ENCODE measurements around the gene ZDHHC8. TPM values are rescaled to one million over a fixed set of nuclear protein-coding genes. Genes with fewer than 3 reads are reported as not detected.

Gene ZDHHC8, protein sequence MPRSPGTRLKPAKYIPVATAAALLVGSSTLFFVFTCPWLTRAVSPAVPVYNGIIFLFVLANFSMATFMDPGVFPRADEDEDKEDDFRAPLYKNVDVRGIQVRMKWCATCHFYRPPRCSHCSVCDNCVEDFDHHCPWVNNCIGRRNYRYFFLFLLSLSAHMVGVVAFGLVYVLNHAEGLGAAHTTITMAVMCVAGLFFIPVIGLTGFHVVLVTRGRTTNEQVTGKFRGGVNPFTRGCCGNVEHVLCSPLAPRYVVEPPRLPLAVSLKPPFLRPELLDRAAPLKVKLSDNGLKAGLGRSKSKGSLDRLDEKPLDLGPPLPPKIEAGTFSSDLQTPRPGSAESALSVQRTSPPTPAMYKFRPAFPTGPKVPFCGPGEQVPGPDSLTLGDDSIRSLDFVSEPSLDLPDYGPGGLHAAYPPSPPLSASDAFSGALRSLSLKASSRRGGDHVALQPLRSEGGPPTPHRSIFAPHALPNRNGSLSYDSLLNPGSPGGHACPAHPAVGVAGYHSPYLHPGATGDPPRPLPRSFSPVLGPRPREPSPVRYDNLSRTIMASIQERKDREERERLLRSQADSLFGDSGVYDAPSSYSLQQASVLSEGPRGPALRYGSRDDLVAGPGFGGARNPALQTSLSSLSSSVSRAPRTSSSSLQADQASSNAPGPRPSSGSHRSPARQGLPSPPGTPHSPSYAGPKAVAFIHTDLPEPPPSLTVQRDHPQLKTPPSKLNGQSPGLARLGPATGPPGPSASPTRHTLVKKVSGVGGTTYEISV
- total RNA-seq: 95.2 and 100 TPM in 2 replicates

DNA sequence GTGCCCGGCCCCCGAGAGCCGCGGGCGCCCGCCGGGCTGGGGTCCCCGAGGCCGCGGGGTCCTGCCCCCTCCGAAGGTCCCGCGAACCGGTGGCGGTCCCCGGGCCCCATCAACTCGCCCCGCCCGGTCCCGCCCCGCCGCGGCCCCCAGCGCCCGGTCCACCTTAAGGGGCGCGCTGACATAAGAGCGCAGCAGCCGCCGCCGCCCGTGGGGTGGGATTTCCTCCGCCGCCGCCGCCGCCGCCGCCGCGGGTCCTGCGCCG is at the start of gene ZDHHC8:
ZDHHC8 (plus strand) TSS at position 208 of the 262 bp plus-strand sequence. CDS start 144 bp downstream, outside the sequence.
- Mint-ChIP-seq H3K36me3 (ENCODE audit: low read depth) (peaks cover 11% of the 10 kb centered on the region), H3K27ac (no peak within 1 kb of the TSS), H3K27me3 (no peaks in the 10 kb centered on the region), H3K4me3 (peak within 1 kb of the TSS; percentile 82), H3K9me3 (no peaks in the 10 kb centered on the region), H3K4me1 (peaks cover 13% of the 10 kb centered on the region)
- intact Hi-C loops (cut with micrococcal nuclease): loop anchor here (1.0 to 5.0 kb wide), 2 partner anchors 14 to 109 kb away; partner anchors contain the start of genes TANGO2 and TRMT2A
- DNase-seq: peak; percentile 76

GRCh38 chr22:20083157-20083890 is 48.3 kb upstream of the ZDHHC8 start:
- Mint-ChIP-seq H3K27ac (peak overlapping the region; percentile 4), H3K27me3 (no peaks in the 10 kb centered on the region), H3K4me1 (peaks cover 33% of the 10 kb centered on the region), H3K4me3 (peak overlapping the region; percentile 3), H3K9me3 (no peaks in the 10 kb centered on the region), H3K36me3 (ENCODE audit: low read depth) (peaks cover 32% of the 10 kb centered on the region)
- no peak for DNase-seq
- intact Hi-C loops (cut with micrococcal nuclease): loop anchor here (5.0 kb wide), 1 partner anchor 111 kb away; no protein-coding TSS in a partner anchor

GRCh38 chr22:20083891-20084546 is 47.6 kb upstream of the ZDHHC8 start:
- Mint-ChIP-seq H3K27me3 (no peaks in the 10 kb centered on the region), H3K27ac (peak overlapping the region; percentile 65), H3K36me3 (ENCODE audit: low read depth) (peaks cover 36% of the 10 kb centered on the region), H3K4me3 (no peak overlapping the region), H3K4me1 (peaks cover 33% of the 10 kb centered on the region), H3K9me3 (no peaks in the 10 kb centered on the region)
- DNase-seq: no peak
- intact Hi-C loops (cut with micrococcal nuclease): loop anchor here (5.0 kb wide), 1 partner anchor 112 kb away; no protein-coding TSS in a partner anchor

- DNase-seq: peak; percentile 71
- no peaks in the 10 kb centered on the region for H3K9me3 Mint-ChIP-seq
- peaks cover 43% of the 10 kb centered on the region for H3K36me3 Mint-ChIP-seq (ENCODE audit: low read depth)
- H3K27me3 Mint-ChIP-seq: no peaks in the 10 kb centered on the region
- peaks cover 33% of the 10 kb centered on the region for H3K4me1 Mint-ChIP-seq
- peak overlapping the region; percentile 65 for H3K27ac Mint-ChIP-seq
- intact Hi-C loops (cut with micrococcal nuclease): loop anchor here (5.0 kb wide), 1 partner anchor 112 kb away; no protein-coding TSS in a partner anchor
- no peak overlapping the region for H3K4me3 Mint-ChIP-seq
These were observed 46.8 kb upstream of the ZDHHC8 start for GRCh38 chr22:20084547-20085413.

DNA sequence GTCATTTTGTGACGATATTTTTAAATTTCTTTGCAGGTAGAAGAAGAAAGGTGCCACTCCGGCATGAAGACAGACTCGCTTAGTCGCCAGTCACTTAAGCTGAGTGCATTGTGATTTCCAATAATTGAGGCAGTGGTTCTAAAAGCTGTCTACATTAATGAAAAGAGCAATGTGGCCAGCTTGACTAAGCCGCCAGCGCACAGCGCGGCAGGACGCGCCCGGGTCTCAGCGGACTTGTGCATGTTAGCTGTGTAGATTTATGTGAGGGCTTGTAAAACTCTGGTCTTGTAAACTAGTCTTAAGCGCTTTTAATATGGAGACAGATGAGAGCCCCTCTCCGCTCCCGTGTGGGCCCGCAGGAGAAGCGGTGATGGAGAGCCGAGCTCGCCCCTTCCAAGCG is 46.0 kb upstream of the ZDHHC8 start:
- H3K27ac Mint-ChIP-seq: no peak overlapping the region
- DNase-seq: no peak
- H3K27me3 Mint-ChIP-seq: no peaks in the 10 kb centered on the region
- intact Hi-C loops (cut with micrococcal nuclease): no loop called here
- peaks cover 33% of the 10 kb centered on the region for H3K4me1 Mint-ChIP-seq
- no peaks in the 10 kb centered on the region for H3K9me3 Mint-ChIP-seq
- peaks cover 49% of the 10 kb centered on the region for H3K36me3 Mint-ChIP-seq (ENCODE audit: low read depth)
- H3K4me3 Mint-ChIP-seq: no peak overlapping the region

GRCh38 chr22:20086101-20086599 is 45.5 kb upstream of the ZDHHC8 start:
- no peak overlapping the region for H3K4me3 Mint-ChIP-seq
- H3K4me1 Mint-ChIP-seq: peaks cover 28% of the 10 kb centered on the region
- H3K27me3 Mint-ChIP-seq: no peaks in the 10 kb centered on the region
- no peak for DNase-seq
- H3K9me3 Mint-ChIP-seq: no peaks in the 10 kb centered on the region
- intact Hi-C loops (cut with micrococcal nuclease): no loop called here
- H3K36me3 Mint-ChIP-seq (ENCODE audit: low read depth): peaks cover 48% of the 10 kb centered on the region
- H3K27ac Mint-ChIP-seq: no peak overlapping the region

DNA sequence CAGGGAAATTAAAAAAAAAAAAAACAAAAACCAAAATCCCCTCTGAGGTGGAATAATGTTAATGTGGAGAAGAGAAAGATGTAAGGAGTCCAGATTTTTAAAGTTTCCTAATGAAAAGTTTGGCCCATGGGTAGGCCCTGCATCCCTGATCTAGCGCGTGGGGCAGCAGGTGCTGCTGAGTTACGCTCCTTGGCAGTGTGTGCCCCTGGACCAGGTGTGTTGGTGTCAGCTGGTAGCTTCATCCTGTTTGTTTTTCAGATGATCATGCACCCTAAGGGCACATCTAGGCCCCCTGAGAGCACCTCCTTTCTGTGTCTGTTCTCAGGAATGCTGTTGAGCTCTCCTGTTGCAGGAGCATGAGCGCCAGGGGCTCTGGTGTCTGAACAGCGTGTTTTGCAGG is 44.8 kb upstream of the ZDHHC8 start:
- intact Hi-C loops (cut with micrococcal nuclease): no loop called here
- Mint-ChIP-seq H3K4me3 (no peak overlapping the region), H3K27me3 (no peaks in the 10 kb centered on the region), H3K36me3 (ENCODE audit: low read depth) (peaks cover 51% of the 10 kb centered on the region), H3K9me3 (no peaks in the 10 kb centered on the region), H3K27ac (no peak overlapping the region), H3K4me1 (peaks cover 22% of the 10 kb centered on the region)
- no peak for DNase-seq

DNA sequence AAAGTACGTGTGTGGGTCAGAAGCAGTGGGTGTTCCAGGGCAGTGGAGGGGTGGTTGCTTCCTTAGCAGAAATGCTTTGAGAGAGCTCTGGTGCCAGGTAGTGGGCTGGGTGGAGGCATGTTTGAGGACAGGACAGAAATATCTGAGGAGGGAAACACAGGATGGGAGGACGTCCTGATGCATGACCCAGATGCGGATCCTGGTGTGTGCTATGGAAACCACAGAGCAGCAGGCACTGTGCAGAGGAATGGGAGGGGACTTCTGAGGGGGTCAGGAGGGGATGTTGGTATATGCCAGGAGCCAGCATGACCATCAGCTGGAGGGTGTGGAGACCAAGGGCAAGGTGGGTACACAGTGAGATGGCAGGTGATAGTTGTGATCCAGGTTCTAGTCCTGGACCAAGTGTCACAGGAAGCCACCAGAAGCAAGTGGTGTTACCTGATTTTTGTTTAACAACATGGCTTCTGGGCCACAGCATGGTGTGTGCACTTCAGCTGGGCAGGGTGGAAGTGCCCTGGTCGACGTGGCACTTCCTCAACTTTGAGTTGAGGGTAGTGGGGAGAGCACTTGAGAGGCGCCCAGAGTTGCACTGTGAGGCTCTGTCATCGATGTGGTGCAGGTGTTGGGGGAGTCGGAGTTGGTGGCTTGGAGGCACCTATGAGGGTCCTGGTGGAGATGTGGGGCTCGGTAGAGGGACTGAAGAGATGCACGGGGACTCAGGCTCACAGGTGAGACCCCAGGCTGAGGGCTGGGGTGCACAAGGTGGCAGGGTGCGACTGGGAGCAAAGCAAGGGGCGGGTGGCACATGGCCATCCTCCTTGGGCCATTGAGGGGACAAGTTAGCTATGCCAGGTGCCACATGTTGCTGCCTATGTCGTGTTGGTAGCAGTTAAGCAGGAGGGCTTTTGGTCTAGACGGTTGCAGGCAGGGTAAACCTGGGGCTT is 44.0 kb upstream of the ZDHHC8 start:
- DNase-seq: no peak
- Mint-ChIP-seq H3K9me3 (no peaks in the 10 kb centered on the region), H3K4me3 (no peak overlapping the region), H3K4me1 (peaks cover 24% of the 10 kb centered on the region), H3K36me3 (ENCODE audit: low read depth) (peaks cover 57% of the 10 kb centered on the region), H3K27ac (peak overlapping the region; percentile 58), H3K27me3 (no peaks in the 10 kb centered on the region)
- intact Hi-C loops (cut with micrococcal nuclease): no loop called here

GRCh38 chr22:20088263-20088648 is 43.3 kb upstream of the ZDHHC8 start:
- Mint-ChIP-seq H3K27me3 (no peaks in the 10 kb centered on the region), H3K27ac (no peak overlapping the region), H3K4me1 (peaks cover 17% of the 10 kb centered on the region), H3K9me3 (no peaks in the 10 kb centered on the region), H3K4me3 (no peak overlapping the region), H3K36me3 (ENCODE audit: low read depth) (peaks cover 62% of the 10 kb centered on the region)
- no peak for DNase-seq
- intact Hi-C loops (cut with micrococcal nuclease): no loop called here

- no peak overlapping the region for H3K4me3 Mint-ChIP-seq
- intact Hi-C loops (cut with micrococcal nuclease): no loop called here
- no peak overlapping the region for H3K27ac Mint-ChIP-seq
- peaks cover 73% of the 10 kb centered on the region for H3K36me3 Mint-ChIP-seq (ENCODE audit: low read depth)
- DNase-seq: no peak
- H3K4me1 Mint-ChIP-seq: peaks cover 9% of the 10 kb centered on the region
- no peaks in the 10 kb centered on the region for H3K27me3 Mint-ChIP-seq
- no peaks in the 10 kb centered on the region for H3K9me3 Mint-ChIP-seq
These were observed 42.2 kb upstream of the ZDHHC8 start for GRCh38 chr22:20089226-20089976.

- Mint-ChIP-seq H3K27ac (no peak overlapping the region), H3K36me3 (ENCODE audit: low read depth) (peaks cover 79% of the 10 kb centered on the region)
These were observed 41.5 kb upstream of the ZDHHC8 start for GRCh38 chr22:20089977-20090729.

More at GRCh38 chr22:20089977-20090729, 41.5 kb upstream of the ZDHHC8 start:
- no peak for DNase-seq
- Mint-ChIP-seq H3K27me3 (no peaks in the 10 kb centered on the region), H3K4me1 (peaks cover 8% of the 10 kb centered on the region), H3K4me3 (no peak overlapping the region), H3K9me3 (no peaks in the 10 kb centered on the region)
- intact Hi-C loops (cut with micrococcal nuclease): no loop called here

All from activated CD4-positive, alpha-beta T cell treated with anti-CD3 and anti-CD28 coated beads, Interleukin-2, amount 10 ng/mL, durations not matched to agents 24 days and 14 days (primary cell).